Activated T-helper 2 cell treated with anti-CD3 and anti-CD28 coated beads, Interferon-gamma antibody, Interleukin-2, Interleukin-4, amounts not matched to agents 10 μg/mL and 5 μg/mL and 100 μg/mL, durations not matched to agents 14 hours and 24 hours and 36 hours (primary cell): ENCODE results near the gene FAM8A1. TPM values are rescaled to one million over a fixed set of nuclear protein-coding genes. Genes with fewer than 3 reads are reported as not detected.

Experiments used
- DNase-seq: peaks from one replicate; pipeline ENCODE4 v3.0.0; 2021; ENCODE audit warnings: low spot score
- H3K27ac Mint-ChIP-seq: one replicate; pipeline ENCODE4 v1.8.0; 2021; ENCODE audit warnings: mixed read lengths
- H3K27me3 Mint-ChIP-seq: one replicate; pipeline ENCODE4 v1.8.0; 2021; ENCODE audit warnings: low read depth, mixed read lengths
- H3K36me3 Mint-ChIP-seq: one replicate; pipeline ENCODE4 v1.8.0; 2021; ENCODE audit warnings: low read depth, mixed read lengths
- H3K4me1 Mint-ChIP-seq: one replicate; pipeline ENCODE4 v1.8.0; 2021; ENCODE audit warnings: low read depth, mixed read lengths
- H3K4me3 Mint-ChIP-seq: one replicate; pipeline ENCODE4 v1.8.0; 2021; ENCODE audit warnings: low read depth, mild to moderate bottlenecking, moderate library complexity, mixed read lengths
- H3K9me3 Mint-ChIP-seq: one replicate; pipeline ENCODE4 v1.8.0; 2021; ENCODE audit warnings: mixed read lengths
- intact Hi-C: fragments of 100-400 bp; cut with micrococcal nuclease; formaldehyde crosslinking; loops from one replicate; pipeline ENCODE4 v1.15.1; 2023
- total RNA-seq: library from RNA; stranded (reverse); gene quantifications from 2 replicates; pipeline ENCODE4 v1.2.3, GENCODE V29; 2022

Gene FAM8A1
- total RNA-seq, 1 donor from 2014 or later: 4.8 TPM

GRCh38 chr6:17615794-17616193, 15.7 kb downstream of the FAM8A1 start:
- no peak overlapping the region for H3K27ac Mint-ChIP-seq
- peaks cover 10% of the 10 kb centered on the region for H3K4me1 Mint-ChIP-seq
- H3K9me3 Mint-ChIP-seq: no peaks in the 10 kb centered on the region
- no peak for DNase-seq
- no peak overlapping the region for H3K4me3 Mint-ChIP-seq
- H3K27me3 Mint-ChIP-seq: no peaks in the 10 kb centered on the region
- intact Hi-C loops: no loop called here
- H3K36me3 Mint-ChIP-seq: peaks cover 66% of the 10 kb centered on the region

- no peak for DNase-seq
- intact Hi-C loops: no loop called here
- Mint-ChIP-seq H3K4me3 (no peak overlapping the region), H3K27me3 (no peaks in the 10 kb centered on the region), H3K9me3 (no peaks in the 10 kb centered on the region), H3K36me3 (peaks cover 84% of the 10 kb centered on the region), H3K27ac (peak overlapping the region; percentile 22), H3K4me1 (peaks cover 27% of the 10 kb centered on the region)
Observed at GRCh38 chr6:17621003-17621402, 20.9 kb downstream of the FAM8A1 start.

DNA sequence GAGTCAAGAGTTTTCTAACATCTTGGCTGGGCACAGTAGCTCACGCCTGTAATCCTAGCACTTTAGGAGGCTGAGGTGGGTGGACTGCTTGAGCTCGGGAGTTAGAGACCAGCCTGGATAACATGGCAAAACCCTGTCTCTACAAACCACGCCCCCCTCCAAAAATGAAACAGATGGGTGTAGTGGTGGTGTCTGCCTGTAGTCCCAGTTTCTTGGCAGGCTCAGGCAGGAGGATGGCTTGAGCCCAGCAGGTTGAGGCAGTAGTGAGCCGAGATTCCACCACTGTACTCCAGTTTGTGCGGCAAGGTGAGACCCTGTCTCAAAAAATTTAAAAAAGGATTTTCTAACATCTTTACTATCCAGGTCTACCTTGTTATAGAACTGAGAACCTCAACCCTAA, 22.0 kb downstream of the FAM8A1 start:
- H3K4me1 Mint-ChIP-seq: peaks cover 27% of the 10 kb centered on the region
- no peak for DNase-seq
- peaks cover 84% of the 10 kb centered on the region for H3K36me3 Mint-ChIP-seq
- H3K4me3 Mint-ChIP-seq: no peak overlapping the region
- no peak overlapping the region for H3K27ac Mint-ChIP-seq
- no peaks in the 10 kb centered on the region for H3K27me3 Mint-ChIP-seq
- intact Hi-C loops: no loop called here
- no peaks in the 10 kb centered on the region for H3K9me3 Mint-ChIP-seq

DNA sequence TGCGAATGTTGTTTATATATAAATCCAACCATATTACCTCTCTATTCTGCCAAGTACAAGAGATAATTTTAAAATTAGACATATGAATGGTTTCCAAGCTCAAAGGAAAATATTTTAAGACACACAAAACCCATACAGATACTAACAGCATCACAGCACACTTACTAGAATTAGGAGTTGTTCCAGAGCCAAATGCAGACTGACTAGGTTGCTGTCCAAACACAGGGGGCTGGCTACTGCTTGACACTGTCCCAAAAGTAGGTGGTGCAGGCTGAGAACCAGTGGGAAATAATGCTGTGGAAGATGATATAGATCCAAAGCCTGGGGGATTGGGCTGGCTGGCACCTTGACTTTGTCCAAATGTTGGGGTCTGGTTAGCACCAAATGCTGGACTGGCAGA, 24.3 kb downstream of the FAM8A1 start:
- H3K9me3 Mint-ChIP-seq: no peaks in the 10 kb centered on the region
- H3K27me3 Mint-ChIP-seq: no peaks in the 10 kb centered on the region
- H3K36me3 Mint-ChIP-seq: peaks cover 84% of the 10 kb centered on the region
- H3K4me1 Mint-ChIP-seq: peaks cover 30% of the 10 kb centered on the region
- H3K4me3 Mint-ChIP-seq: no peak overlapping the region
- intact Hi-C loops: no loop called here
- no peak overlapping the region for H3K27ac Mint-ChIP-seq
- no peak for DNase-seq

DNA sequence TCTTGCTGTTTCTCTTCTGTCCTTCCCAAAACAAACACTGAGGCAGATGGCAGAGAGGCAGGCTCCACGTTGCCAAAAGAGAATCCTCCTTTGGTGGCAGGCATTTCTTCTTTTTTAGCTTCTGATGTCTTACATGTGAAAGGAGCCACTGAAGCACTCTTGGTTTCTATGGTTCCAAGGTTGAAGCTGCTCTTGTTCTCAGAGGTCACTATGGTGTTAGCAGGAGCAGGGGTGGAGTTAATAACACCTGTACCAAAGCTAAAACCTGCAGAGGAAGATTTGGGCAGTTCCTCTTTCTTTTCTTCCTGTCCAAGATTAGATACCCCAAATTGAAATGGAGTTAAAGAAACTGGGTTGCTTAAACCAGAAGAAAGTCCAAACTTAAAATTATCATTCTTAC, 28.8 kb downstream of the FAM8A1 start:
- Mint-ChIP-seq H3K4me3 (no peak overlapping the region), H3K36me3 (peaks cover 85% of the 10 kb centered on the region), H3K27me3 (no peaks in the 10 kb centered on the region), H3K27ac (no peak overlapping the region), H3K4me1 (peaks cover 33% of the 10 kb centered on the region), H3K9me3 (no peaks in the 10 kb centered on the region)
- no peak for DNase-seq
- intact Hi-C loops: no loop called here

DNA sequence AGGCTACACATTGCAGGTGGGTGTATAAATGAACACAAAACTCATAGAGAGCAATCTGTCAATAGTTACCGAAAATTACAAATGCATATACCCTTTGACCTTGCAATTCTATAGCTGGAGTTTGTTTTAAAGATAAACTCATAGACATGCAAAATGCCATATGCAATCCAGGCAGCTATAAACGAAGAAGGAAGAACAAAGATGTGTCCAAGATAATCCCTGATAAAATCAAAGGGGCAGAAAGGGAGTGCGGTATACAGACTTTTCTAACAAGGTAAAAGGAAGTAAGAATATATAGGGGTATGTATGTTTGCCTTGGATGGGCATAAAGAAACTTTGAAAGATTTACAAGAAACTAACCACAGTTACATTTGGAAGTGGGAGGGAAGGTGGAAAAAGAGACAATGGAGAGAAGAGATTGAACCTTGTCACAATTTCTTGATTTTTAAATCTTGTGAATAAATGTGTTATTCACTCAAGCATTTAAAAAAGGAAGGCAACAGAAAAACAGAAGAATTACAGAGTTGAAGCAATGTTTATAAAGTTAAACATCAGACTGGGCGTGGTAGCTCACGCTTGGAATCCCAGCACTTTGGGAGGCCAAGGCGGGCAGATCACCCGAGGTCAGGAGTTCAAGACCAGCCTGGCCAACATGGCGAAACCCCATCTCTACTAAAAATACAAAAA, 29.9 kb downstream of the FAM8A1 start:
- Mint-ChIP-seq H3K4me1 (peaks cover 35% of the 10 kb centered on the region), H3K9me3 (no peaks in the 10 kb centered on the region), H3K27ac (no peak overlapping the region), H3K4me3 (no peak overlapping the region), H3K27me3 (no peaks in the 10 kb centered on the region), H3K36me3 (peaks cover 81% of the 10 kb centered on the region)
- no peak for DNase-seq
- intact Hi-C loops: no loop called here

GRCh38 chr6:17630511-17631073, 30.5 kb downstream of the FAM8A1 start:
- no peak overlapping the region for H3K27ac Mint-ChIP-seq
- intact Hi-C loops: no loop called here
- H3K36me3 Mint-ChIP-seq: peaks cover 84% of the 10 kb centered on the region
- no peaks in the 10 kb centered on the region for H3K27me3 Mint-ChIP-seq
- peaks cover 36% of the 10 kb centered on the region for H3K4me1 Mint-ChIP-seq
- H3K9me3 Mint-ChIP-seq: no peaks in the 10 kb centered on the region
- H3K4me3 Mint-ChIP-seq: no peak overlapping the region
- DNase-seq: no peak

DNA sequence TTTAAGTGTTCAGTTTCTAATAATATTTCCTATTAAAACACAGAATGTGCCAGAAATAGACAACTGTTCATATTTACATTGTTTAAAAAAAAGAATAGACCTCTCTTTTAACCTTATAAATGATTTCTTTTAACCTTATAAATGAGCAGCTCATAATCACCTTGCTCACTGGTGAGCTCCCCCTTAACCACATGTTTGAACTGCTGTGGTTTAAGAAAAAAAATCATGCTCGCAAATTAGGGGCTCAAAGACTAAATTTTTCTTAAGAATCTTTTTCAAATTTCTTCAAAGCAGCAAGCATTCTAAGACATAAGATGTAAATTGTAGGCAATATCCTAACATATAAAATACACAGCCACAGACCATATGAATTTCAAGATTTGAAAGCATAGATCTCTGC, 32.8 kb downstream of the FAM8A1 start:
- Mint-ChIP-seq H3K27me3 (no peaks in the 10 kb centered on the region), H3K9me3 (no peaks in the 10 kb centered on the region)
- intact Hi-C loops: loop anchor here (2.0 kb wide), 1 partner anchor 40 kb away; no protein-coding TSS in a partner anchor

DNA sequence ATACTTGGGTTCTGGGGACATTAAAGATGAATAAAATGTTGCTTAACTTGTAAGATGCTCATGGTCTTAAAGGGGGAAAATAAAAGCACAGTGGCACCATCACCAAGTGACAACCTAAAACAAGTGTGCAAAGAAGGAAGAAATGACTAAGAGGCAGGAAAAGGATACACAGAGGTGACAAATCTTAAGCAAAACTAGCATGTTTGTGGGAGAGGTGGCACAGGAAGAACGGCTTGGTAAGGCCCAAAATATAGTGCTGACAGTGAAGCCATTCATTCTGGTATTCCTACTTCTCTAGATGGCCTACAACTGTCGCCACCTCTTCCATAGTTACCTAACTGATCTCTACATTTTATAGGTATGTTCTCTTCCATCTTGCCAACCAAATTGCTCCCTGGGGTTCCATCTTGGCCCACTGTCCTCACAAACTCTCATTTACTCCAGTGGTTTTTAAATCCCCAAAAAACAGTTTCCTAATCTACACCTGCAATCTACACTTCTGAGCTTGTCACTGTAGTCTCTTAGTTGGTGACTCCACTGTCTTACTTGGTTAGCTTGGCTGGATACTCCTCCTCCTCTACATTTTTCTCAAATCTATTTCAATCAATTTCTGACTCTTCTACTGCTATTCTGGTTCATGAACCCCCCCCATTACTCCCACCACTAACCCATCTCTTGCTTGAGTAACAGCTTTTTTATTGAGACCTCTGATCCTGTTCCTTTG, 33.5 kb downstream of the FAM8A1 start:
- Mint-ChIP-seq H3K4me1 (peaks cover 42% of the 10 kb centered on the region), H3K27ac (peak overlapping the region; percentile 86), H3K4me3 (no peak overlapping the region), H3K36me3 (peaks cover 89% of the 10 kb centered on the region), H3K27me3 (no peaks in the 10 kb centered on the region), H3K9me3 (no peaks in the 10 kb centered on the region)
- intact Hi-C loops: loop anchor here (2.0 kb wide), 1 partner anchor 39 kb away; no protein-coding TSS in a partner anchor
- DNase-seq: no peak

More for the DNA sequence above, 32.8 kb downstream of the FAM8A1 start:
- Mint-ChIP-seq H3K4me3 (no peak overlapping the region), H3K27ac (peak overlapping the region; percentile 77), H3K4me1 (peaks cover 43% of the 10 kb centered on the region), H3K36me3 (peaks cover 87% of the 10 kb centered on the region)
- DNase-seq: no peak

DNA sequence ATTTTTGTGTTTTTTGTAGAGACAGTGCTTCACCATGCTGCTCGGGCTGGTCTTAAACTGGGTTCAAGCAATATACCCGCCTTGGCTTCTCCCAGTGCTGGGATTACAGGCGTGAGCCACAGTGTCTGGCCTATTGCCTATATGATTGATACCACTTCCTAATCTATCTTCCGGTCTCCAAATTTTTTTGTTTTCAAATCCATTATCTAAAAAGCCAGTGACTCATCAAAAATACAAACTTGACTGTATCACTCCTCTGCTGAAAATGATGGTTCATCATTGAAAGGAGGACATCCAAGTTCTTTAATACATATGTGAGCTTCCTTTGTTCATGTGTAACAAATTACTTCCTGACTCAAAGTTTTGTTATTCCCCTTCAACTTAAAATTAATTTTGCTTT, 35.5 kb downstream of the FAM8A1 start:
- H3K4me3 Mint-ChIP-seq: no peak overlapping the region
- peaks cover 36% of the 10 kb centered on the region for H3K4me1 Mint-ChIP-seq
- H3K27ac Mint-ChIP-seq: peak overlapping the region; percentile 79
- no peak for DNase-seq
- H3K36me3 Mint-ChIP-seq: peaks cover 88% of the 10 kb centered on the region
- no peaks in the 10 kb centered on the region for H3K9me3 Mint-ChIP-seq
- intact Hi-C loops: no loop called here
- H3K27me3 Mint-ChIP-seq: no peaks in the 10 kb centered on the region

GRCh38 chr6:17638212-17638715, 38.2 kb downstream of the FAM8A1 start:
- peaks cover 90% of the 10 kb centered on the region for H3K36me3 Mint-ChIP-seq
- H3K4me1 Mint-ChIP-seq: peaks cover 32% of the 10 kb centered on the region
- no peak overlapping the region for H3K27ac Mint-ChIP-seq
- no peak overlapping the region for H3K4me3 Mint-ChIP-seq
- H3K27me3 Mint-ChIP-seq: no peaks in the 10 kb centered on the region
- intact Hi-C loops: no loop called here
- H3K9me3 Mint-ChIP-seq: no peaks in the 10 kb centered on the region
- no peak for DNase-seq

GRCh38 chr6:17640477-17640917, 40.4 kb downstream of the FAM8A1 start:
- peaks cover 20% of the 10 kb centered on the region for H3K4me1 Mint-ChIP-seq
- peaks cover 90% of the 10 kb centered on the region for H3K36me3 Mint-ChIP-seq
- peak overlapping the region; percentile 22 for H3K27ac Mint-ChIP-seq
- no peak overlapping the region for H3K4me3 Mint-ChIP-seq
- no peak for DNase-seq
- H3K27me3 Mint-ChIP-seq: no peaks in the 10 kb centered on the region
- intact Hi-C loops: no loop called here
- H3K9me3 Mint-ChIP-seq: no peaks in the 10 kb centered on the region

- Mint-ChIP-seq H3K4me3 (no peak overlapping the region), H3K9me3 (no peaks in the 10 kb centered on the region), H3K27me3 (no peaks in the 10 kb centered on the region), H3K4me1 (peaks cover 18% of the 10 kb centered on the region), H3K36me3 (peaks cover 65% of the 10 kb centered on the region), H3K27ac (no peak overlapping the region)
- no peak for DNase-seq
- intact Hi-C loops: no loop called here
Observed at GRCh38 chr6:17648745-17649144, 48.6 kb downstream of the FAM8A1 start.
